Cardiac muscle cell (in vitro differentiated cells and primary cell): ENCODE data around the gene DGAT2L6. TPM values are rescaled to one million over a fixed set of nuclear protein-coding genes. Genes with fewer than 3 reads are reported as not detected.
A peak's percentile ranks its signal among the peaks of the same experiment; 100 is the strongest.

Experiments
- DNase-seq, 2 donors: peaks; one replicate each; pipeline versions ENCODE4 v3.0.0 to v3.0.0-alpha.2; 2010 to 2017; ENCODE audit warnings: low read depth in 1 of 2, low spot score in 1 of 2
- H3K27ac ChIP-seq: fragments of 200-600 bp; sonication (generic); 2 replicates; pipeline ENCODE4 v1.5.1; 2016
- H3K27me3 ChIP-seq: fragments of 200-600 bp; sonication (generic); 2 replicates; pipeline ENCODE4 v1.6.0; 2016; ENCODE audit warnings: control low read depth
- H3K36me3 ChIP-seq: fragments of 200-600 bp; sonication (generic); 2 replicates; pipeline ENCODE4 v1.5.1; 2016; ENCODE audit warnings: control low read depth
- H3K4me1 ChIP-seq: fragments of 200-600 bp; sonication (generic); 2 replicates; pipeline ENCODE4 v1.8.1; 2017; ENCODE audit warnings: low read depth, mild to moderate bottlenecking, mixed run types
- H3K4me3 ChIP-seq: fragments of 200-600 bp; sonication (generic); 2 replicates; pipeline ENCODE4 v1.5.1; 2016; ENCODE audit warnings: mild to moderate bottlenecking
- H3K9me3 ChIP-seq: fragments of 200-600 bp; sonication (generic); 2 replicates; pipeline ENCODE4 v1.5.1; 2017; ENCODE audit warnings: low read depth, mild to moderate bottlenecking, control low read depth
- polyA plus RNA-seq: library from polyadenylated mRNA; unstranded; fragments of >200 nt; fragmentation: Nextera tagmentation; extraction: Ambion mirVana; gene quantifications from 2 replicates; pipeline ENCODE4 v1.2.1, GENCODE V29; 2016
- total RNA-seq: library from RNA; depleted of rRNA; stranded (reverse); fragments of >200 nt; gene quantifications from 2 replicates; pipeline ENCODE4 v1.2.3, GENCODE V29; 2016
- TF ChIP-seq, protein P1 (sequence below): IDR thresholded peaks from 2 replicates; pipeline ENCODE4 v1.5.1; 2012; ENCODE audit warnings: low read depth, mild to moderate bottlenecking, low read length

The DGAT2L6 gene
- total and polyA plus RNA-seq, 2 experiments from 2014 or later = not detected

DNA sequence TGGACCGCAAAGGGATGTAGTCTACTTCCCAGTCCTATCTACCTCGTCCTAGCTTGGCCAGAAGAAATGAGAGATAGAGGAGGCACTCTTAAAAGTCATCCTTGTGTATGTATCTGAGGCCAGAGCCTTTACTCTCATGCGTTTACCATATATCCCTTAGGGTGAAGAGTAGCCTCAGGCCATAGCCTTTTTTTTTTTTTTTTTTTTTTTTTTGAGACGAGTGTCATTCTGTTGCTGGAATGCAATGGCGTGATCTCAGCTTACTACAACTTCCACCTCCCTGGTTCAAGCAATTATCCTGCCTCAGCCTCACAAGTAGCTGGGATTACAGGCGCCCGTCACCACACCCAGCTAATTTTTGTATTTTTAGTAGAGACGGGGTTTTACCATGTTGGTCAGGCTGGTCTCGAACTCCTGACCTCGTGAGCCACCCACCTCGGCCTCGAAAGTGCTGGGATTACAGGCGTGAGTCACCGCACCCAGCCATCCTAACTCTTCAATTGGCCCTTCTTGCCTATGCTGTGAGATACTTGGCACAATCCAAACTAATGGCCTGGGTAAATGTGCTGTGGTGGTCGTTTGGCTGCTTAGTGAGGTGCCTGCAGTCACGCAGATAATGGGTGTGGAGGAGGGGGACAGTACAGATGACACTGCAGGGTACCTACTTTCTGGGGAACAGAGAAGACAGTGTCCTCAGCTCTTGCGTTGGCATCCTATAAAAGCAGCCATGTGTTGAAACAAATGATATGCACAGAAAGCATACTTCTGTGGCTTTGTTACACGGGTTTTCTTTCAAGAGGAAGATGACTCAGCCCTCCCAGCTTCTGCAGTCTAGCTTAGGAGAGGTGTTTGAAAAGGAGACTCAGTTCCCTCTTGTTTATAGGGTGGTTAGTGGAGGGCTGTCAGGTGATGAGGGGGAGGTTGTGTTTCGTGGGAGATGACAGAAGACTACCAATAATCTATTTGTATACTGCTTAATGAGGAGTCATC lies 10.4 kb upstream of the DGAT2L6 start:
- Histone ChIP-seq H3K36me3 (no peaks in the 10 kb centered on the region), H3K4me1 (no peaks in the 10 kb centered on the region), H3K4me3 (no peak overlapping the region), H3K27me3 (no peaks in the 10 kb centered on the region), H3K9me3 (no peaks in the 10 kb centered on the region), H3K27ac (peak overlapping the region; percentile 66)
- peak in 1 of 2 donors; percentile 67 for DNase-seq
- TF ChIP-seq, protein P1, sequence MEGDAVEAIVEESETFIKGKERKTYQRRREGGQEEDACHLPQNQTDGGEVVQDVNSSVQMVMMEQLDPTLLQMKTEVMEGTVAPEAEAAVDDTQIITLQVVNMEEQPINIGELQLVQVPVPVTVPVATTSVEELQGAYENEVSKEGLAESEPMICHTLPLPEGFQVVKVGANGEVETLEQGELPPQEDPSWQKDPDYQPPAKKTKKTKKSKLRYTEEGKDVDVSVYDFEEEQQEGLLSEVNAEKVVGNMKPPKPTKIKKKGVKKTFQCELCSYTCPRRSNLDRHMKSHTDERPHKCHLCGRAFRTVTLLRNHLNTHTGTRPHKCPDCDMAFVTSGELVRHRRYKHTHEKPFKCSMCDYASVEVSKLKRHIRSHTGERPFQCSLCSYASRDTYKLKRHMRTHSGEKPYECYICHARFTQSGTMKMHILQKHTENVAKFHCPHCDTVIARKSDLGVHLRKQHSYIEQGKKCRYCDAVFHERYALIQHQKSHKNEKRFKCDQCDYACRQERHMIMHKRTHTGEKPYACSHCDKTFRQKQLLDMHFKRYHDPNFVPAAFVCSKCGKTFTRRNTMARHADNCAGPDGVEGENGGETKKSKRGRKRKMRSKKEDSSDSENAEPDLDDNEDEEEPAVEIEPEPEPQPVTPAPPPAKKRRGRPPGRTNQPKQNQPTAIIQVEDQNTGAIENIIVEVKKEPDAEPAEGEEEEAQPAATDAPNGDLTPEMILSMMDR = no peak

DNA sequence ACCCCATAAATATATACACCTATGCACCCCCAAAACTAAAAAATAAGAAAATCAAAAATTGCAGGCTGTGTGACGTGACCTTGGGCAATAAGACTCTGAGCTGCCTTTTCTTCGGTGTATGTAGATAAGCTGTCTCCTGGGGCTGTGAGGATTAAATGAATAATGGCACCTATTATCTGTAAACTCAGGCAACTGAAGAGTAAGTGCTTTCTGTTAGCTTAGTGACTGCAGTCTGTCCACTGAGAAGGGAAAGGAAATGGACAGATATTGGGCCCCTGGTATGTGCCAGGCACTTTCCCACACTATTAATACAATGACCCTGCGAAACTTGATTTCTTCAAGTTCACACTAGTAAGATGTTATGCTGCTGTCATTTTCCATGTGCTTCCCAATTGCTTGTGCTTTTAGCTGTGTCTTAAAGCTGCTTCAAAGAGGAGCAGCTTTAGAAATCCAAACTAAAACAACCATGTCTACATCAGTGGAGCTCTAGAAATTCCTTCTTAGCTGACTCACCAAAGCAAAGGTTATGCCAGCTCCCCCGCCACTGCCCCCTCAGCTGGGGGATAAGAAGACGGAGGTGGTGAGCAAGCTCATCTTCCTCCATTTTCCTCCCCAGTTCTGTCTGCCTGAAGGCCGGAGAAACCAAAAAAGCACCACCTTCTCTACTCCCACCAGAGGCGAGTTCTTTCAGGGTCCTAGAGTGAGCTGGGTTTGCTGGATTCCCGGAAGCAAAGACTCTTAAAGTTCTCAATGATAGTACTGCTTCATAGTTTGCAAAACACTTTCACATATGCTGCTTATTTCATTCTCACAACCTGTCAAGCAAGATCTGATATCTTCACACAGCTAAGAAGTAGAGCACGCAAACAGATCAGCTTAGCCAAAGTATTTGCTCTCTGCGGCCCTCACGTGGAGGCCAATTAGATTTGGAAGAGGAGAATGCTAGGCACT lies 8.8 kb upstream of the DGAT2L6 start:
- peak; percentile 10 to 75 for DNase-seq
- Histone ChIP-seq H3K4me1 (no peaks in the 10 kb centered on the region), H3K9me3 (no peaks in the 10 kb centered on the region), H3K4me3 (no peak overlapping the region), H3K36me3 (no peaks in the 10 kb centered on the region), H3K27me3 (no peaks in the 10 kb centered on the region), H3K27ac (peak overlapping the region; percentile 66)
- TF ChIP-seq, protein P1 = no peak

DNA sequence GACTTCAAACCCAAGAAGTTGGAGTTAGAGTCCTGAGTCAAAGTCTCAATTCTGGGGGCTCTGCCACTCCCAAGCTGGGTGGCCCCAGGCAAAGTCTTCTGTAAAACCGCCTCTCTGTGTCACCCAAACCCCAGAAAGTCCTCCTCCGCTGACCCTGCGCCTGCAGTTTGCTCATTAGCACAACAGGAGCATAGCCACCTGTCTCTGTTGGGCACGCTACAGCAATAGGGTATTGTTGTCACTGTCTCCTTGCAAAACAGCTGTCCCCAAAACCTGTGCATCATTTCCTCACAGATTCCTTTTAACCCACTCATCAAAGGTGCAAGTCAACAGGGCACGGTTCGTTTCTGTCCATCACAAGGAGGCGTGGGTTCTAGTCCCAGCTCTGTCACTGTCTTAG lies 8.0 kb upstream of the DGAT2L6 start:
- H3K27ac ChIP-seq = peak overlapping the region; percentile 66
- TF ChIP-seq, protein P1 = no peak
- H3K36me3 ChIP-seq = no peaks in the 10 kb centered on the region
- no peaks in the 10 kb centered on the region for H3K9me3 ChIP-seq
- DNase-seq = no peak
- H3K4me3 ChIP-seq = no peak overlapping the region
- no peaks in the 10 kb centered on the region for H3K27me3 ChIP-seq
- H3K4me1 ChIP-seq = no peaks in the 10 kb centered on the region

DNA sequence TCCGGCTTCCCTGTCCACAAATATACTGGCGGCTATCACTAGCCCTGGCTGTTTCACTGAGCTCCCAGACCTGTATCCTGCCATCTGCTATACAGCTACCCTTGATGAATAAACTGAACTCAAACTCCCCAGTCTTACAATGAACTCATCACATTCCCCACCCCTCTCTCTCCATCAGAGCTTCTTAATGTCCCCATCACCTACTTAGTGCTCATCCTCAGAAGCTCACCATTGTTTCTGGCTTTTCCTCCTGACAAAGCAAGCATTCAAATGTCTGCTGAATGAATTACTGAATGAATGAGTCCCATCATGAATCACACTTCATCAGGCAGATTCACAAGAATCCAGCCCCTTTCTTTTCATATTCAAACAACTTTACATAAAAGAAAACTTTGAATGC lies 5.7 kb upstream of the DGAT2L6 start:
- Histone ChIP-seq H3K36me3 (no peaks in the 10 kb centered on the region), H3K9me3 (no peaks in the 10 kb centered on the region), H3K4me3 (no peak overlapping the region), H3K4me1 (no peaks in the 10 kb centered on the region), H3K27me3 (no peaks in the 10 kb centered on the region), H3K27ac (no peak overlapping the region)
- no peak for DNase-seq
- TF ChIP-seq, protein P1 = no peak

DNA sequence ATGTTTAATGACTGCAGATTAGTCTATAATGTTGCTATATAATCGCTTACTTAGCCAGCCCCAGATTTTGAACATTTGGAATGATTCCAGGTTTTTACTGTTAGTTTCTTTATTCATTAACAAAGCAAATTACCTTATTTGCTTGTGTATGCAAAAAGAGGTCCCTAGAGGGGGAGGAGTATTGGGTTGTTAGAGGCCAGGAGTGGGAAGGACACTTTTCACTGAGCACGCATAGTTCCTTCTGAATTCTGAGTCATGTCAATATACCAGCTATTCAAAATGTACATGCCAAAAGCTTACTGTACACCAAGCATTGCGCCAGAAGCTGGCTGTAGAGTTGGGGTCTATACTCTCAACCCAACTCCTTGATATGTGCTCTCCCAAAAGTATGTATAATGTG lies 5.1 kb upstream of the DGAT2L6 start:
- no peak overlapping the region for H3K4me3 ChIP-seq
- no peaks in the 10 kb centered on the region for H3K4me1 ChIP-seq
- TF ChIP-seq, protein P1 = no peak

More for the DNA sequence above, 5.1 kb upstream of the DGAT2L6 start:
- Histone ChIP-seq H3K27me3 (no peaks in the 10 kb centered on the region), H3K27ac (no peak overlapping the region), H3K36me3 (no peaks in the 10 kb centered on the region), H3K9me3 (no peaks in the 10 kb centered on the region)
- DNase-seq = no peak
